ENCODE results near the gene LKAAEAR1.
"Not testable (repeated sequence)": the region's sequence is repeated elsewhere in the genome, so short reads cannot be mapped to it uniquely, and the experiment has no call there.

The LKAAEAR1 gene, protein sequence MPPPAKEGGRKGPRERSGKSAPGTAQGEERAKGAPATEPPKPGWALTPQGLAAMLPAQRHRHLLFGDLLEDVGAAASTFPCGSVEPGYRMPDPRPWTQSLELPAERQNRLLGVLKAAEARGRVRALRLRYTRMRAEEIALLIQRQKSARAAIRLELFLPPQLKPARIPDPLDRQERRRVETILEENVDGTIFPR

DNA sequence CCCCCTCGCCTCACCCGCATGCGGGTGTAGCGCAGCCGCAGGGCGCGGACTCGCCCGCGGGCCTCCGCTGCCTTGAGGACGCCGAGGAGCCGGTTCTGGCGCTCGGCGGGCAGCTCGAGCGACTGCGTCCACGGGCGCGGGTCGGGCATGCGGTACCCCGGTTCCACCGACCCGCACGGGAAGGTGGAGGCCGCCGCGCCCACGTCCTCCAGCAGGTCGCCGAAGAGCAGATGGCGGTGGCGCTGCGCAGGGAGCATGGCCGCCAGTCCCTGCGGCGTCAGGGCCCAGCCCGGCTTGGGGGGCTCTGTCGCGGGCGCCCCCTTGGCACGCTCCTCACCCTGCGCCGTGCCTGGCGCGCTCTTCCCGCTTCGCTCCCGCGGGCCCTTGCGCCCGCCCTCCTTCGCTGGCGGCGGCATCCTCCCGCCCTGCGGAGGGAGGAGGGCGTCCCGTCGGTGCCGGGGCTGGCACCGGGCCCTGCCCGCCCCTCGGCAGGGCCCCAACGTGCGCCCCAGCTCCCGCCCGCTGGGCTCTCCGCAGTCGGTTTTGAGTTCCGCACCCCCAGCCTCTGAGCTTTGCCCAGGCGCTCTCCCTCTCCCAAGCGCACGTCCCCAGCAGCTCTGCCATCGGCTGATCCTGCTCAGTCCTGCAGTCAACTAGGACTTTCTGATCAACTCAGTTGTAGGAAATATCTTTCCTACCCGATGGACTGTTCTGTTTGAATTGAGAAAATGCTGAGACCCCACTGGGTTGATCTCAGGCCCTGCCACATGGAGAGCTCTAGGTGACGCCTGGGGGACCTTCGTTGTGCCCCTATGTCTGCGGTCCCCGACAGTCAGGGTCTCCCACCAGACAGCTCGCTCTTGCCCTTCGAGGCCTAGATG, at the start of gene LKAAEAR1:
Gene LKAAEAR1 (minus strand): TSS at position 595 of the 881 bp plus-strand sequence. CDS start 179 bp downstream, at position 416.
- no peak for DNase-seq (ENCODE audit: low spot score)

DNA sequence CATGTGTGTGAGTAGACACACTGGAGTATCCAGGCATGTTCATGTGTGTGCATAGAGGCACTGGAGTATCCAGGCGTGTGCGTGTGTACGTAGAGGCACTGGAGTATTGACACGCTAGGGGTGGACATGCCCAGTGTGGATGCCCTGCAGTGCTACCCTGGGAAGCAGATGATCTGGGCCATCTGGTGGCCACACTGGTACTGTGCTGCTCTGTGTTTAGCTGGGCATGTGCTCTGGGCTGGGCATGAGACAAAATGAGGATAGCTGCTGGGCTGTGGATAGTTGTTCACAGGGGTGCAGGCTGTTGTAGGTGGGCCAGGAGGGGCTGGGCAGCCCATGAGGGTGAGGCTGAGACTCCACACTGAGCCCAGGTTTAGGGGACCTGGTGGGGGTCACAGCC, 47.2 kb upstream of the LKAAEAR1 start:
- DNase-seq (ENCODE audit: low spot score), result no peak

DNA sequence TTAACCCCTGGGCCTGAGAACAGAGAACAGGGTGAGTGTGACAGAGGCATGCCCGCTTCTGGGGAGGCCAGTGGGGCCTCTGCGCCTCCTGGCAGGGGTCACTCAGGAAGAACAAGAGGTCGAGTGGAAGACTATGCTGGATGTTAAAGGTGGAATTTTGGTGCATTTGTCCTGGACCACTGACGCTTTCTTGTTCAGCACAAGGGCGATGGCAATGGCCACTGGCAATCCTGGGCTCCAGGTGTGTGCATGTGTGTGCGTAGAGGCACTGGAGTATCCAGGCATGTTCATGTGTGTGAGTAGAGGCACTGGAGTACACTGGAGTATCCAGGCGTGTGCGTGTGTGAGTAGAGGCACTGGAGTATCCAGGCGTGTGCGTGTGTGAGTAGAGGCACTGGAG, 46.7 kb upstream of the LKAAEAR1 start:
- no peak for DNase-seq (ENCODE audit: low spot score)

DNA sequence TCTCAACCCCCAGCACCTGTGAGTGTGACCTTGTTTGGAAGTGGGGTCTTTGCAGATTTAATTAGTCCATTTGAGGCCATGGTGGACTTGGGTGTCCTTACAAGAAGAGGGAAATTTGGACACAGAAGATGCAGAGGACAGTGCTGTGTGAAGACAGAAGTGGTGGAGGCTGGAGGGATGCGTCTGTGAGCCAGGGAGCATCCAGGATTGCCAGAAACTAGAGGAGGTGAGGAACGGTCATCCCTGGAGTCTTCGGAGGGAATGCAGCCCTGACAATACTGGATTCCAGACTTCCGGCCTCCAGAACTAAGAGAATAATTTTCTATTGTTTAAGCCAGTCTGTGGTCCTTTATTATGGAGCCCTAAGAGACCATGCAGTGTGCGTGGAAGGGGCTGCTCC, 46.1 kb upstream of the LKAAEAR1 start:
- no peak for DNase-seq (ENCODE audit: low spot score)

DNA sequence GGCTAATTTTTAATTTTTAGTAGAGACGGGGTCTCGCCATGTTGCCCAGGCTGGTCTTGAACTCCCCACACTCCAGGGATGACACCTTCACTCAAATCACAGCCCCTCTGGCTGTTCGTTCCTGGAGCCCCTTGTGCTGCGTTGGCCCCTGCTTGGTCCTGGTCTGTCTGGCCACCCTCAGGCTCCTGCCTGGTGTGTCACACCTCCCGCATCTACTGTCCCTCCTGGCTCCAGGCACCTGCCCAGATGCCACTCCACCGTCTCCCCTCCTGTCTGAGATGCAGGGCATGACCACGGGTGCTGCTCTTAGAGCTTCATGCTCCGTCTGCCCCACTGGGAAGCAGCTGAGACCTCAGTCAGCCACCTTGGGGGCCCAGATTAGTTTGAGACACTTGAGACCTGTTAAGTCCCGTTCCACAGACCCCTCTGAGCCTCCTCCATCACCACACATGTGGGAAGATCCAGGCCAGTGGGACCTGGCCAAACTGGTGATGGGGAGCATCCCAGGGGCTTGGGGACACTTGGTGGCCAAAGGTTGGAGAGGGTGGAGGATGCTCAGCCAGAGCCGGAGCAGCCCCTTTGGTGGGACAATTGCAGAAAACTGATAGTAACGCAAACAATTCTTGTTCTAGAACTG, 45.1 kb upstream of the LKAAEAR1 start:
- no peak for DNase-seq (ENCODE audit: low spot score)

DNA sequence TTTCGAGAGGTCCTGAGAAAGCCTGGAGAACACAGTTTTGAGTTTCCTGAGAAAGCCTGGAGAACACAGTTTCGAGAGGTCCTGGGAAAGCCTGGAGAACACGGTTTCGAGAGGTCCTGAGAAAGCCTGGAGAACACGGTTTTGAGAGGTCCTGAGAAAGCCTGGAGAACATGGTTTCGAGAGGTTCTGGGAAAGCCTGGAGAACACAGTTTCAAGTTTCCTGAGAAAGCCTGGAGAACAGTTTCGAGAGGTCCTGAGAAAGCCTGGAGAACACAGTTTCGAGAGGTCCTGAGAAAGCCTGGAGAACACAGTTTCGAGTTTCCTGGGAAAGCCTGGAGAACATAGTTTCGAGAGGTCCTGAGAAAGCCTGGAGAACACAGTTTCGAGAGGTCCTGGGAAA, 39.3 kb upstream of the LKAAEAR1 start:
- DNase-seq (ENCODE audit: low spot score), result not testable (repeated sequence)

DNA sequence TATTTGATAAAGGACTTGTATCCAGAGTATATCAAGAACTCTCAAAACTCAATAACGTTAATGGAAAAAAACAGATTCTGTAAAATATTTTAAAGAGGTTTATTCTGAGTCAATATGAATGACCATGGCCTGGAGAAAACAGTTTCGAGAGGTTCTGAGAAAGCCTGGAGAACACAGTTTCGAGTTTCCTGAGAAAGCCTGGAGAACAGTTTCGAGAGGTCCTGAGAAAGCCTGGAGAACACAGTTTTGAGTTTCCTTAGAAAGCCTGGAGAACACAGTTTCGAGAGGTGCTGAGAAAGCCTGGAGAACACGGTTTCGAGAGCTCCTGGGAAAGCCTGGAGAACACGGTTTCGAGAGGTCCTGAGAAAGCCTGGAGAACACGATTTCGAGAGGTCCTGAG, 38.7 kb upstream of the LKAAEAR1 start:
- DNase-seq (ENCODE audit: low spot score), result not testable (repeated sequence)

DNA sequence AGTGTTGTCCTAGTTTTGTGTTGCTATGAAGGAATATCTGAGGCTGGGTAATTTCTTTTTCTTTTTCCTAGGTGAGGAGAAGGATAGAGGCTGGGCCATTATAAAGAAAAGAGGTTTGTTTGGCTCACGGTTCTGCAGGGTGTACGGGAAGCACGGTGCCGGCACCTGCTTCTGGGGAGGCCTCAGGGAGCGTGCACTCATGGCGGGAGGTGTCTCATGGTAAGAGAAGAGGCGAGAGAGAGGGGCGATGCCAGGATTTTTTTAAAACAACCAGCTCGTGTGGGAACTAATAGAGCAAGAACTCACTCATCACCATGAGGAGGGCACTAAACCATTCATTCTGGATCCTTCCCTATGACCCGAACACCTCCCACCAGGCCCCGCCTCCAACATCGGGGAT, 37.4 kb upstream of the LKAAEAR1 start:
- DNase-seq (ENCODE audit: low spot score), result no peak

DNA sequence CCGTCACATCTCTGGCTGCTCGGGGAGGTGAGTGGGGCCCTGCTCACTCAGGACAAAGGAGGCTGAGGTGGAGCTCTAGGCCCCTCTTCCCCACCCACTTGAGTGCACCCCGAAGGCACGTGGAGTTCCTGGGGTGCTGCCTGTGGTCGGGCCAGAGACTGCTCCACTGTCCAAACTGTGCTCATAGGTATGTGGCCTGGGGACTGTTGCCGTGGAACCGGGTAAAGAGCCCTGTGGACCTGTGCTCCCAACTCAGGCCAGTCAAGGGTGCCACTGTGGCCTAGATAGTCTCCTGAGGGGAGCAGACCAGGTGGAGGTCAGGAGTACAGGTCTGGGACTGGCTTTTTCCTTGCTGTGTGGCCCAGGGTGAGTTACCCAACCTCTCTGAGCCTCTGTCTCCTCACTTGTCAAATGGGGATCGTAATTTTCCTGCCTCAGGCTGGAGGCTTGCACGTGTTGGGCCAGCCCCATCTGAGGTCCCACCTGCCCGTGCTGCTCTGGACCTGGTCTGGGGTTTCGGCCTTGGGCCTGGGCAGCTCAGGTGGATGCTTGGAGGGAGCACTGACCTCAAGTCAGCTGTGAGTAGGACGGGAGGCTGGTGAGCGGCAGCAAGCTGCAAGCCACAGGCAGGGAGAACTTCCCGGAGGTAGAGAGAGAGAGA, 35.6 kb upstream of the LKAAEAR1 start:
- DNase-seq (ENCODE audit: low spot score), result no peak

DNA sequence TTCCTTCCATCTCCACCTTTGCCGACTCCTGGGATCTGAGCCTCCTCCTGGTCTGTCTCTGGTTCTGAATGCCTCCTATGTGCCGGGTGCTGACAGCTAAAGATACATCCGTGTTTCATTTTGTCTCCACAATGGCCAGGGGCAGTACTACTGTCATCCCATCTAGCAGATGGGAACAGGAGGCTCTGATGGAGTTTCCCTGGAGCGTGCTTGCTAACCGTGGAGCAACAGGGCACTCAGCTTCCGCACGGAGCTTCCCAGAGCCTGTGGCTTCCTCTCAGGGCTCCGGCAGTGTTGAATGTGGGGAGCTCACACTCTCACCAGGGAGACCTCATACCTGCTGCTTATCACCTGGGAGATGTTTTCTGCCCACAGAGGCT, 35.1 kb upstream of the LKAAEAR1 start:
- DNase-seq (ENCODE audit: low spot score), result no peak

DNA sequence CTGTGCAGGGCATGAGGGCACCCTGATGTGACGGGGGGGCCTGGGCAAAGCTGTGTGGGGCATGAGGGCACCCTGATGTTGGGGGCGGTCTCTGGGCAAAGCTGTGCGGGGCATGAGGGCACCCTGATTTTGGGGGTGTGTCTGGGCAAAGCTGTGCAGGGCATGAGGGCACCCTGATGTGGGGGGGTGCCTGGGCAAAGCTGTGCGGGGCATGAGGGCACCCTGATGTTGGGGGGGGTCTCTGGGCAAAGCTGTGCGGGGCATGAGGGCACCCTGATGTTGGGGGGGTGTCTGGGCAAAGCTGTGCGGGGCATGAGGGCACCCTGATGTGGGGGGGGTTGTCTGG, 33.2 kb upstream of the LKAAEAR1 start:
- DNase-seq (ENCODE audit: low spot score), result not testable (repeated sequence)

DNA sequence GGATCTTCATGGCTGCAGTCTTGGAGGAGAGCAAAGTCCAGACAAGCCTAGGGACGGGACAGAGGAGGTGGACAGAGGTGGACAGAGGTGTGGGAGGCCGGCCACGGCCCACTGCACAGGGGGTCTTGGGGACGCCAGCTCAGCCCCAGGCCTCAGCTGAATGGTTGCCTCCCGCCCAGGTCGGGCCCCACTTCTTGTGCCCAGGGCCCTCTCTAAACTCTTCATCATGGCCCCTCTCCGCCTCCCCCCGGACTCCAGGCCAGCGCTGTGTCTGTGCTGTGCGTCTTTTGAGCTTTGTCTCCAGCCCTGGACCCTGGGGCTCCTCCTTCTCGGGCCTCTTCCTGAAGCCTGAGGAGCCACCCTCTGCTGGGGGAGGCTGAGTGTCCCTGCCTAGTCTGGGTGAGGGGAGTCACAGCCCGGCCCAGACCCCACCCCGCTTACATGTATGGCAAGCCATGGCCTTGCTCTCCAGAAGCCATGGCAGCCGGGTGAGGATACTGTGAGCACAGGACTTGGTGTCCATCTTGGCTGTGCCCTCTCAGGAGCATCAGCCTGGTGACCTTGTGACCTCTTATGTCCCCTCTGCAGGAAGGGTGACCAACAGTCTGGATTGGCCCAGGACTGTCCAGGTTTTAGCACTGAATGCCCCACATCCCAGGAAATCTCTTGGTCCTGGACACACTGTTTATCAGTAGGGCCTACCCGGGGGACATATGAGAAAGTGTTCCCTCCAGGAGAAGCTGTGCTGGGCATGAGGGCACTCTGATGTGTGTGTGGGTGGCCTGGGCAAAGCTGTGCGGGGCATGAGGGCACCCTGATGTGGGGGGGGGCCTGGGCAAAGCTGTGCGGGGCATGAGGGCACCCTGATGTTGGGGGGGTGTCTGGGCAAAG, 32.6 kb upstream of the LKAAEAR1 start:
- DNase-seq (ENCODE audit: low spot score), result no peak

DNA sequence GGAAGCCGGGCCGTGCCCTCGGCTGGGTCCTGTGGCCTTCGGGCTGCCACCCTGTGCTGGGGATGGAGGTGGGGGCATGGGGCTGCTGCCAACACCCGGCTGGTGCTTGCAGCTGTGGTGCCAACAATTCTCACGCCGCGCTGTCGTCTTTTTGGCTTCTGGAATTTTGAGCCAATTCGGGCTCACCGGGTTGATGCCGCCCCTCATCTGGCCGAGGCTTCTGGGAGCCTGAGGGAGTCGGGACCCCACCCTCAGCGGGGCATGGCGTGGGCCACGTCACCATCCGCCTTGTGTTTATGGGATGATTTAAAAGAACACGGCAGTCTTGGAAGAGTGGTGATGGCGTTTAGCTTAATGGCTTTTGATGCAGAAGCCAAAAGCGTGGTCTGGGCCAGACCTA, 31.8 kb upstream of the LKAAEAR1 start:
- DNase-seq (ENCODE audit: low spot score), result no peak

DNA sequence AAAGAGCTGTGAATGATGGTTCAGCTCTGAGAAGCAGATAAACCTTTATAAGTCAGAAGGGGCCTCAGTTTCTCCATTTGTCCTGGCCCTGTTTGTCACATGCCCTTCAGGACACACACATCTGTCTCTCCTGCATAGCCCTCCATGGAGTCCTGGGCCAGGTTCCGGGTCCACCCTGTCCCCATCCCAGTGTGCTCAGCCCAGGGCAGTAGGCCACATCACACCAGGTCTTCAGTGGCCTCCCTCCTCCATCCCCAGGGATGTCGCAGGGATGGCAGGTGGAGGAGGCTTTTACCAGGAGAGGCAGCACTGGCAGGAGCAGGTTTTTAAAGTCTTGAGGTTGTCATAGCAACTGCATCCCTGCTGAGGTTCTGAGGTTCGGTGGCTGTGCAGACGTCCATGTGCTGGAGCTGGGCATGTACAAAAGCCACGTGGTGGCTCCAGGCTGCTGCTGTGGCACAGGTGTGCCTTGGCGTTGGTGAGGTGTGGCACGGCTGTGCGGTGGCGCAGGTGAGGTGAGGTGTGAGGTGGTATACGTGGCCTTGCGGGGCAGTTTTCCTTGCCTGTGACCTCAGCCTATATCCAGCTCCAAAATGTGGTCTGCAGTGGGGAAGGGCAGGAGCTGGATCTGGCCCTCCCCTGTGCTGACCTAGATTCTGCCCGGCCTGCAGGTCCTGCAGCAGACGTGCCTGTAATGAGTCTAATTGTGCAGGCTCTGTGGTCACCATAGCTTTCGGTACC, 31.1 kb upstream of the LKAAEAR1 start:
- DNase-seq (ENCODE audit: low spot score), result no peak

DNA sequence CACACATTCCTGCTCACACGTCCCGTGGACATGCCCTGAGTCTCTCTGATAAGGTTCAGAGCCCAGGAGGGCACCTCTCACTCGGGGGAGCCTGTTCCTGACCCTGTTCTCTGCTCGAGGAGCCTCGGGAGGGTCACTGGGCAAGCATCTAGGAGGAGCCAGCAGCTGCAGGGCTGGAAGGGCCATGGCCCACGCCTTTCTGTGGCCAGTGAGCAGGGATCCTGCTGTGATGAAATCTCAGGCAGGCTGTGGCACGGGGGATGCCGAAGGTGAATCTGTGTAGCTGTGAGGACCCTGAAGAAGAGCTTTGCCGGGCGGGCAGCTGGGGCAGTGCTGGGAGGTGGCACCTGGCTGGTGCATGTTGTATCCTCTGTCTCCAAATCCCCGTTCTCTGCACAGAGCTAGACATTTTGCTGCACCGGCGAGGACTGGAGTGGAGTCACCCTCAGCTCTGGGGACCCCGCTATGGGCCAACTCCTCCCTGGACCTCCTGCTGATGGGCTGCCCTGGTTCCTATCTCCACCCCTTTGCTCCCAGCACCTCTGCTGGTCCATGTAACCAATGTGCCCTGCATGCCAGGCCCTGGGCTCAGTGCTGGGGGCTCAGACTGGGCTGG, 30.3 kb upstream of the LKAAEAR1 start:
- no peak for DNase-seq (ENCODE audit: low spot score)

DNA sequence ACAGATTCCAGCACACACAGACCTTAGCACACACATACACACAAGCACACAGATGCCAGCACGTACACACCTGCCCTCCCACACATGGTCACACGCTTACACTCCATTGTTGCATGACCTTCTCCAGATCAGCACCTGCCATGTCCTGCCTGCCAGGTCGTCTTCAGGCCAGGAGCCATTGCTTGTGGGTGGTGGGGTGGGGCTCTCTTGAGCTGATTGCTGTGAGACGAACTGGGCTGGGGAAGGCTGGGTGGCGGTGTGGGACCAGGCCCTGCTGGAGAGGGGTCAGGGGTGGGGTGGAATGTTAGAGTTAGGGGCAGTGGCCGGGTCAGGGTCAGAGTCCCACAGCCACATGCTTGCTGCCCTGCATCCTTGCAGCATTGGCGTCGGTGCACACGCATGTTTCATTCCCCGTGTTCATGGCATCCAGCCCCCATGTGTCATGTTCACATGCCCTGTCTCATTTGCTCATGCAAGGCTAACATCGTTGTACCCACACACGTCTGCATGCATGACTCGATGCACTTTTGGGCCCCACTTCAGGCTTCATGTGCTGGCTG, 29.7 kb upstream of the LKAAEAR1 start:
- DNase-seq (ENCODE audit: low spot score), result no peak

DNA sequence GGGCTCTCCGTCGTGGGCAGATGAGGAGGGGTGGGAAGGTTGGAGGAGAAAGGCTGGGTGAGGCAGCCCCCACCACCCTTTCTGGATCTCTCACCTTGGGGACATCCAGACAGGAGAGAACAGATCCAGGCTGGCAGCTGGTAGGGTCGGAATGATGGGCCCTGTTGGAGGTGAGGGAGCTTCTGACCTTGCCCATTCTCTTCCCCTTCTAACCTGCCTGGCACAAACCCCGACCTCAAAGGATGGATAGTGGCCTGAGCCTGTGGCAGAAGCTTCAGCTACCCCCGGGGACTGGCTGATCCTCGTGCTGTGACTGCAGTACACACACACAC, 29.2 kb upstream of the LKAAEAR1 start:
- DNase-seq (ENCODE audit: low spot score), result no peak

DNA sequence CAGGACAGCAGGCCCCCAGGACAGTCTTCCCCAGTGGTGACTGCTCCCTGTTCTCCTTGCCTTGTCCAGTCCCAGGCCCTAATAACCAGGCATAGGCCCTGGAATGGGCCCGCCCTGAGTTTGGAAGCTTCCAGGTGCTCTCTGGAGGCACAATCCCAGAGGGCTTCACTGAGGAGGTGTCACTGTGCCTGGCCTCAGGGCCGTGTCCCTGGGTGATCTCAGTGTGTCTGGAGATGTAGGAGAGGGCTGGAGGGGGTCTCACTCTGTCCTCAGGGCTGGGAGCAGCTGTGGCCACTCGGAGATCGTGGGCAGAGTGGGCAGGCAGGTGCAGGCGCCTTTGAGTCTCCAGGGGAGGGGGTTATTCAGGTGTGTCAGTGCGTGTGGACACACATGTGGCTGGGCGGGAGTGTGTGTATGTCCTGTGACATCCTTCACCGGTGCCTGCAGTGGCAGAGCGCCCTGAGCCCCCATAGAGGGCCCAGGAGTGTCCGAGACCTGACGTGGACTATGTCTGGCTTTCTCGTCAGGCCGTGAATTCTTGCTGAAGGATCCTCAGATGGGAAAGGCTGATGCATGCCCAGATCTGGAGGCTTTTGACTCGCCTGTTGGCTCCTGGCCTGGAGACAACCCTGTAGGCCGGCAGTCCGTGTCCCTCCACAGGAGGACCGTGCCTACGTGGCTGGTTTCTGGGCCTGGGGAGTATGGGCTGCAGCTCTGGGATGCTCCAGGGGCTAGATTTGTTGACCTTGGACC, 28.7 kb upstream of the LKAAEAR1 start:
- DNase-seq (ENCODE audit: low spot score), result no peak

DNA sequence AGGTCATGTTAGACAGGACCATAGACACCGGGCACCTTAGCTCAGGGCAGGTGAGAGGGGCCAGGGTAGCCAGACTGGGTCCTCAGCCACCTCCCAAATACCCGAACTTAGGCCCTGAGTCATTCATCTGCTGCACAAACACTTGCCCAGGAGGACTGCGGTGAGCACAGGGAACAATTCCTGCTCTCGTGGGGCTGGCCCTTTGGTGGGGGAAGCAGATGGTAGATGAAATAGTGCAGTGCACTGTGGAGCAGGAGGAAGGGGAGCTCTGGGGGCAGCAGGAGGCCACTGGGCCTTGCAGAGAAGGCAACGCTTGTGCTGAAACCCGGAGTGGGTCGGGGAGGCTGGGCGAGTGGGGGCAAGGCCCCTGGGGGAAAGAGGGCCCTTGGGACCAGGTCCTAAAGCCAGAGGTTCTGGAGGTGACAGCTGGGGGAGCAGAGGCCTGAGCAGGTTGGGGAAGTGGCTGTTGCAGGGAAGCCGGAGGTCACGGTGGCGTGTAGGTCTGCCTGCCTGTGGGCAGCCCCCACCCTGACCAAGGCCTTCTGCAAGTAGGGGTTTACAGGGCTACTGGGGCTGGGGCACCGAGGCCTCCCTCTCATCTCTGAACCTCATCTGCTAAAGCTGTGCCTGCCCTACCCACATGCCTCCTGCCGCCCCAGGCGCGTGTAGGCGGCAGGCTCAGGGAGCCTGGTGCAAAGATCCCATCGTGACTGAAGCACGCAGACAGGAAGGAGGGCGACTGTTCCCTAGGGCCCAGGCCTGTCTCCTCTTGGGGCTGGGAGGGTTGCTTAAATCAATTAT, 27.8 kb upstream of the LKAAEAR1 start:
- DNase-seq (ENCODE audit: low spot score), result no peak
